ENCODE results near the gene FAM193A. TPM values are rescaled to one million over a fixed set of nuclear protein-coding genes. Genes with fewer than 3 reads are reported as not detected.
"Not testable (repeated sequence)": the region's sequence is repeated elsewhere in the genome, so short reads cannot be mapped to it uniquely, and the experiment has no call there.

Gene FAM193A
- total RNA-seq, 2 experiments from 2014 or later, result 28.4 to 30.0 TPM

GRCh38 chr4:2617955-2618354 lies 81.5 kb downstream of the FAM193A start:
- no peak for ATAC-seq (ENCODE audit: poor library complexity)
- no peak for DNase-seq

GRCh38 chr4:2618729-2619128 lies 82.3 kb downstream of the FAM193A start:
- H3K9me3 Mint-ChIP-seq; H3K4me1 ChIP-seq (ENCODE audit: insufficient read depth, low read length); POLR2A ChIA-PET; H3K36me3 ChIP-seq (ENCODE audit: insufficient read depth, low read length); H3K27ac Mint-ChIP-seq; DNase-seq; CTCF ChIA-PET; H3K9me3 ChIP-seq (ENCODE audit: control insufficient read depth in 1 of 2, insufficient read depth in 1 of 2, low read length in 2 of 2); ATAC-seq (ENCODE audit: poor library complexity); H3K36me3 Mint-ChIP-seq (ENCODE audit: low read depth); H3K4me3 Mint-ChIP-seq; H3K27ac ChIP-seq (ENCODE audit: low read depth in 1 of 2, low read length in 2 of 2); H3K4me3 ChIP-seq (ENCODE audit: low read length); intact Hi-C loops (cut with DNase I, micrococcal nuclease); H3K27me3 ChIP-seq (ENCODE audit: control insufficient read depth in 1 of 2, insufficient read depth in 2 of 2, low read length in 2 of 2); H3K27me3 Mint-ChIP-seq: not testable (repeated sequence)
- H3K4me1 Mint-ChIP-seq (ENCODE audit: low read depth), result peaks cover 57% of the 10 kb centered on the region

More at GRCh38 chr4:2617955-2618354, 81.5 kb downstream of the FAM193A start:
- H3K4me1 Mint-ChIP-seq (ENCODE audit: low read depth), result peaks cover 52% of the 10 kb centered on the region
- Histone ChIP-seq H3K27ac (ENCODE audit: low read depth in 1 of 2, low read length in 2 of 2) (no peak overlapping the region), H3K9me3 (ENCODE audit: control insufficient read depth in 1 of 2, insufficient read depth in 1 of 2, low read length in 2 of 2) (no peaks in the 10 kb centered on the region), H3K27me3 (ENCODE audit: control insufficient read depth in 1 of 2, insufficient read depth in 2 of 2, low read length in 2 of 2) (no peaks in the 10 kb centered on the region), H3K4me1 (ENCODE audit: insufficient read depth, low read length) (peaks cover 6% of the 10 kb centered on the region), H3K36me3 (ENCODE audit: insufficient read depth, low read length) (peaks cover 5% of the 10 kb centered on the region), H3K4me3 (ENCODE audit: low read length) (no peak overlapping the region)
- intact Hi-C loops (cut with DNase I, micrococcal nuclease), result no loop called here
- POLR2A ChIA-PET, result no interaction called here
- H3K27ac Mint-ChIP-seq, result no peak overlapping the region
- H3K9me3 Mint-ChIP-seq, result no peaks in the 10 kb centered on the region
- H3K27me3 Mint-ChIP-seq, result no peaks in the 10 kb centered on the region
- peaks cover 4% of the 10 kb centered on the region for H3K36me3 Mint-ChIP-seq (ENCODE audit: low read depth)
- no peak for TF ChIP-seq CTCF (IDR thresholded peaks at IDR 0.05)
- H3K4me3 Mint-ChIP-seq, result no peak overlapping the region
- CTCF ChIA-PET, result no interaction called here

GRCh38 chr4:2619459-2619858 lies 83.0 kb downstream of the FAM193A start:
- DNase-seq (no peak), ATAC-seq (ENCODE audit: poor library complexity) (no peak)
- Mint-ChIP-seq H3K4me3 (no peak overlapping the region), H3K27ac (no peak overlapping the region), H3K36me3 (ENCODE audit: low read depth) (peaks cover 4% of the 10 kb centered on the region), H3K4me1 (ENCODE audit: low read depth) (peaks cover 53% of the 10 kb centered on the region), H3K9me3 (no peaks in the 10 kb centered on the region), H3K27me3 (no peaks in the 10 kb centered on the region)
- Histone ChIP-seq H3K27ac (ENCODE audit: low read depth in 1 of 2, low read length in 2 of 2) (no peak overlapping the region), H3K9me3 (ENCODE audit: control insufficient read depth in 1 of 2, insufficient read depth in 1 of 2, low read length in 2 of 2) (no peaks in the 10 kb centered on the region), H3K4me3 (ENCODE audit: low read length) (no peak overlapping the region), H3K27me3 (ENCODE audit: control insufficient read depth in 1 of 2, insufficient read depth in 2 of 2, low read length in 2 of 2) (no peaks in the 10 kb centered on the region), H3K36me3 (ENCODE audit: insufficient read depth, low read length) (peaks cover 5% of the 10 kb centered on the region), H3K4me1 (ENCODE audit: insufficient read depth, low read length) (peaks cover 4% of the 10 kb centered on the region)
- intact Hi-C loops (cut with DNase I, micrococcal nuclease), result no loop called here
- TF ChIP-seq CTCF (IDR thresholded peaks at IDR 0.05), result no peak
- ChIA-PET POLR2A (no interaction called here), CTCF (no interaction called here)

- POLR2A ChIA-PET, result no interaction called here
- peaks cover 41% of the 10 kb centered on the region for H3K4me1 Mint-ChIP-seq (ENCODE audit: low read depth)
- DNase-seq (no peak), ATAC-seq (ENCODE audit: poor library complexity) (no peak)
- peaks cover 16% of the 10 kb centered on the region for H3K36me3 ChIP-seq (ENCODE audit: insufficient read depth, low read length)
- no peaks in the 10 kb centered on the region for H3K9me3 ChIP-seq (ENCODE audit: control insufficient read depth in 1 of 2, insufficient read depth in 1 of 2, low read length in 2 of 2)
- H3K9me3 Mint-ChIP-seq, result no peaks in the 10 kb centered on the region
- no peaks in the 10 kb centered on the region for H3K27me3 ChIP-seq (ENCODE audit: control insufficient read depth in 1 of 2, insufficient read depth in 2 of 2, low read length in 2 of 2)
- no peak overlapping the region for H3K4me3 ChIP-seq (ENCODE audit: low read length)
- peak overlapping the region; percentile 2 for H3K27ac Mint-ChIP-seq
- H3K27me3 Mint-ChIP-seq, result no peaks in the 10 kb centered on the region
- peaks cover 21% of the 10 kb centered on the region for H3K36me3 Mint-ChIP-seq (ENCODE audit: low read depth)
- H3K4me3 Mint-ChIP-seq, result no peak overlapping the region
- H3K4me1 ChIP-seq (ENCODE audit: insufficient read depth, low read length), result peaks cover 4% of the 10 kb centered on the region
- CTCF ChIA-PET, result no interaction called here
- H3K27ac ChIP-seq (ENCODE audit: low read depth in 1 of 2, low read length in 2 of 2), result no peak overlapping the region
- no peak for TF ChIP-seq CTCF (IDR thresholded peaks at IDR 0.05)
- intact Hi-C loops (cut with DNase I, micrococcal nuclease), result no loop called here
Measured at GRCh38 chr4:2621419-2621818, 85.0 kb downstream of the FAM193A start.

Data from CD4-positive, alpha-beta T cell (primary cell).